HG03521 (cell line): ENCODE data around the gene BRD7.
"Not testable (repeated sequence)": the region's sequence is repeated elsewhere in the genome, so short reads cannot be mapped to it uniquely, and the experiment has no call there.

Source experiments
- ATAC-seq: cut with Tn5 transposase; IDR thresholded peaks from one replicate; pipeline ENCODE4 v1.9.1; 2021; ENCODE audit warnings: mild to moderate bottlenecking, moderate library complexity; ENCODE audit not compliant: unreplicated experiment

BRD7 gene

DNA sequence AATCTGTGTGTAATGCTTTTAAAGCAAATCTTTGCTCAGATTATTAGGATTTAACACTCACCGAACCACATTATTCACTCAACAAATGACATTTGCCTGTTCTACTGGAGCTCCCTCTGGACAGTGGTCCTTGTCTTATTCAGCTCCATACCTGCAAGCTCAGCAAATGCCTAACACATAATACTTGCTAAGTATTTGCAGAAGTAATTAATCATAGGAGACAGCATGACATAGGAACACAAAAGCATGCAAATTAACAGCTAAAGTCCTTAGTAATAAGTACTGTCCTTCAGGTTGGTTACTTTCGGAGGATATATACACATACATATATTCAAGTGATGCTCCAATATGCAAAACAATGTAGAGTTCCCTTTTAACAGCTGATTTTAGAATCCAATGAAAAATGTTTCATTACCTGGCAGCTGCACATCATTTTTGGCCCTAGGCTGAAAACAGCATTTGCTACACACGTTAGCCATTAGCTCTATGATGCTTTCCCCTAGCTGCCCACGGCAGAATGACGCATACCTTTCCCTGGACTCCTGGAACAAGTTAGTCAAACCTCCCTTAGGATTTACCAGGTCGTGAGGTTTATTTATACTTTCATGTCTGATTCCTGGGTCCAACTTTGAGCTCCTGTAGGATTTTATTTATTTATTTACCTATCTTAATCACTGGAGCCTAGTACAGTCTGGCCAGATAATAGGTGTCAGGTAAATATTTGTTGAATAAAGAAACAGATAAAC, 8.6 kb downstream of the BRD7 start:
- no peak for ATAC-seq

DNA sequence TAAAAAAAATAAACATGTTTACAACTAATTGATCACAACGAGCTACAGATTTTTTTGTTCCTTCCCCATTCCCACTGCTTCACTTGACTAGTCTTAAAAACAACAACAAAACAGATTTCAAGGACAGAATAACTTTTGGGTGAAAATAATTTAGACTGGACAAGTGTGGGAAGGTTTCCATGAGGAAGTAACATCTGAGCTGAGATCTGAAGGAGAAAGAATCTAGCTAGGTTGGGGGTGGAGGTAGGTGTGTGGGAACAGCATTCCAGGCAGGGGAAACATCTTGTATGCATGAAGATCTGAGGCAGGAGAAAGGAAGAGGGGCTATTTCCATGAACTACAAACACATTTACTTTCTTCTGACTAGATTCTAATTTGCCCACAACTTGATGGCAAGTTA, 9.2 kb downstream of the BRD7 start:
- no peak for ATAC-seq

DNA sequence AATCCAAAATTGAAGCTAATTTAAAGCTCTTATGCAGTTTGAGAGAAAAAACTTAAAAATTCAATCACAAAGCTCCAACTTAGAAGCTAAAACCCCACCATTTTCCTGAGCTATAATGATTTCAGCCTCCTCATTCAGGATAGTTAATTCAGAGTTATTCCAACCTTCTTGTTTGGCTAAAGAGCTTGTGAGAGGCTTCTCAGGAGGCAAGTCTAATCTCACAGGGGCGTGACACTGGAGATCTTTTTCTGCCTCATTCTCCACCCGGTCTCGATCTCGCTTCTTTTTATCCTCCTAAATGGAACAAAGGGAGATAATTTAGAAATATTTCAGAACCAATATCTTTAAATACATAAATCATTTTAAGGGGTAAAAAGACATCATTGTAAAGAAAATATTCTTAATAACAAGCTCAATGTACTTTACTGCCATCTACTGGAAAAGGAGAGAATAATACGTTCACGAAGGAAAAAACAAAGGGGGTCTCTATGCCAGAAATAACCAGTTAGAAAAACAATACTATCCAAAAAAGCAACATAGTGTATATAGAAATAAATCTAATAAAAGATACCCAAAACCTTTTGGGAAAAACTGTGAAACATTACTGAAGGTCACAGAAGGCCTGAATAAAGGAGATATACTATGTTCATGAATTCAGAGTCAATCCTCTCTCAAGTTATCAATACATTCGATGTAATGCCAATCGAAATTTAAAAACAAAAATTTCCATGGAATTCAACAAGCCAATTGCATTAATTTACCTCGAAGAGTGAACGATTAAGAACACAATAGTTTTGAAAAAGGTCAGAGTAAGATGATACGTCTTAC, 13.9 kb downstream of the BRD7 start:
- no peak for ATAC-seq

DNA sequence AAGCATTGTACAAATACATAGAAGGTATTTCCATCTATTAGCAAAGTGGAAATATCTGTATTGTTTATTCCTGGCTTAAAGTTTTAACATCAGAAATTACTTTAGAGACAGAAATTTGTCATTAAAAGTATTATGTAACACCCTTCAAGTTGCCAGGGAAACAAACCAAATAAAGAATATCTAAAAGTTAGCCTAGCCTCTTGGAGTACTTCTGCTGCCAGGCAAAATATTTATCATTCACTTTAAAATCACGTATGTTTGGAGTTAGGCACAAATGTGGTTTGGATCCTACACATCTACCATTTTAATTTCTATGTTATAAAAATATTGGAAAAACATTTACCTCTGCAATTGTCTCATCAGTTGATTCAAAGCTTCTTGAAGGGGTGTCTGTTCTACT, 14.7 kb downstream of the BRD7 start:
- ATAC-seq: no peak

DNA sequence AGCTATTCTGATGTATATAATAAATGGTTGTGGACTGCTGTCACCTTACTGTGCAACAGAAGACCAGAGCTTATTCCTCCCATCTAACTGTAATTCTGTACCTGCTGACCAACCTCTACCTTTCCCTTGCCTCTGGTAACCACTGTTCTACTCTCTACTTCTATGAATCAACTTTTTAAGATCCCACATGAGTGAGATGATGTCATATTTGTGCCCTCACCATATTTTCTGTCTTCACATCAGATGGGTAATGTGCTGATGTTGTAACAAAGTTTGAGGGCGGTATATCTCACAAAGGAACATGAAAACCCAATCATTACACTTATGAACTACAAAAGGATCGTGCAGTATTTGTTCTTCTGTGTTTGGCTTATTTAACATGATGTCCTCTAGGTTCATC, 16.8 kb downstream of the BRD7 start:
- ATAC-seq: no peak

DNA sequence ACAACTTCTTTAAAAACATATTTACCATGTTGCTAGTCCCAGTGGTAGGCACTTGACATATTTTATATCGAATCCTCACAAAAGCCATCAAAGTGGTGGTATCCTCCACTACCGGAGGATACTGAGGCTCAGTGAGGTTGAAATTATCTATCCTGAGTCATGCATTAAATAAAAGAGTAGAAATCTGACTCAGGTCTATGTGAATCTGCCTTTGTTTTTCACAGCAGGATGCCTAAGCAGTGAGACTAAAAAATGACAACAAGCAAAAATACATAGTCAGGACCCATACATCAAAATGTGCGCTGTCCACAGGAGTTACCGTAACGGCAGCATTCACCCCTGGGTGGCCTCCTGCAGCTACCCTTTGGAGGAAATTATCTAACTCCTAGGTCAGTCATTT, 17.7 kb downstream of the BRD7 start:
- ATAC-seq: no peak

DNA sequence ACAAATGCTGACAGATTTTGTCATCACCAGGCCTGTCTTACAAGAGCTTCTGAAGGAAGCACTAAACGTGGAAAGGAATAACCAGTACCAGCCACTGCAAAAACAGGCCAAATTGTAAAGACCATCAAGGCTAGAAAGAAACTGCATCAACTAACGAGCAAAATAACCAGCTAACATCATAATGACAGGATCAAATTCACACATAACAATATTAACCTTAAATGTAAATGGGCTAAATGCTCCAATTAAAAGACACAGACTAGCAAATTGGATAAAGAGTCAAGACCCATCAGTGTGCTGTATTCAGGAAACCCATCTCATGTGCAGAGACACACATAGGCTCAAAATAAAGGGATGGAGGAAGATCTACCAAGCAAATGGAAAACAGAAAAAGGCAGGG, 23.6 kb downstream of the BRD7 start:
- not testable (repeated sequence) for ATAC-seq

DNA sequence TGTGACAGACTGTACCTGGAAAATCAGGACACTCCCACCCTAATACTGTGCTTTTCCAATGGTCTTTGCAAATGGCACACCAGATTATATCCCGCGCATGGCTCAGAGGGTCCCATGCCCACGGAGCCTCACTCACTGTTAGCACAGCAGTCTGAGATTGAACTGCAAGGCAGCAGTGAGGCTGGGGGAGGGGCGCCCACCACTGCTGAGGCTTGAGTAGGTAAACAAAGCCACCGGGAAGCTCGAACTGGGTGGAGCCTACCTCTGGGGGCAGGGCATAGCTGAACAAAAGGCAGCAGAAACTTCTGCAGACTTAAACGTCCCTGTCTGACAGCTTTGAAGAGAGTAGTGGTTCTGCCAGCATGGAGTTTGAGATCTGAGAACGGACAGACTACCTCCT, 25.2 kb downstream of the BRD7 start:
- ATAC-seq: not testable (repeated sequence)

DNA sequence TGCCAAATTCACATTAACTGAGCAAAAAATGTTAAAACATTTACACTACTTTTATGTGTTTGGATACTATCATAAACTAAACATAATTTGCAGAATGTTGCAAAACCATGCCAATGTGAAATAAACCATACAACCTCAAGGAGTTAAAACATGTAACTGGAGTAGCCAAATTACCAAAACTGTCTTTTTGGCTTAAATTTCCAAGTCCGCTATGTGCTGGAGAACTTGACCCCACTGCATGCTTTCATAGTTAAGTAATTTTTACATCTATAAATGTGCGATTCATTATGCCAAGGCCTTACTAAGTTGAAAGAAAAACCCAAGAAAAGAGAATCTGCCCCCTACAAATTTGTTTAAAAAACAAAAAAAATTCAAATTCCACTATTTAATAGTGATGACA, 28.2 kb downstream of the BRD7 start:
- no peak for ATAC-seq

DNA sequence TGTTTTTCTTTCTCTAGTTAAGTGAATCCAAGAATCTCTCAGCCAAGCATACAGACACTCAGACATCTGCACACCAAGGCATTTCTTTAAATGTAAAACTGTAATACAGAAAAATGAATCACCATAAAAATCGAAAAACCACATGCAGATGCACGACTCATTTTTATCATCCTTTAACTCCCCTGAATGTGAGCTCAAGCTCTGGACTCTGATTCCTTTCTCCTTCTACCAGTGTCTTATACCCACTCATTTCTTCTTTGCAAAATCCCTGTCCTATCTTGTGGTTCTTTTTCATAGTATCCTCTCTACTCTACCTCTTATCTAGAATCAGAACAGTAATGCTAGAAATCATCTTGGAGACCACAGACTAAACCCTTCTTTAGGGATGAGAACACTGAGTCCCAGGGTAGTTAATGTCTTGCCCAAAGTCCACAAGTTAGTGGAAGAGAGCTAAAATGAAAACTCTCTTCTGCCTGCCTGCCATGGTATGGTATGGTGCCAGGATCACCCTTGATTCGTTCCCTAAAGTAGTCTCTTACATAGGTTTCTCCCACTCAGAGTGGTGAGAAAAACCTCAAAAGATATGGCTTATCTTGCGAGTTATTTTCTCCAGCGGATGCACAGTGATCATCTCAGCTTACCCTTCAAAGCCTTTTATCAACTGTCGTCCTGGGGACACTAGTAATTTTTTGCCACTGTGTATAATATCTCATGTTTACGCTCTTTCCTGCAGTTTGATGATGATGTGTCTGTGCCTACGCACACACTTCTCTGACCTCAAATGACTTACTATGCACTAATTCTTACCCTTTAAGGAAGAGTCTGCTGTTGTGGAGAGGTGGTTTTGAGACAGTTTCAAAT, 30.2 kb downstream of the BRD7 start:
- no peak for ATAC-seq

DNA sequence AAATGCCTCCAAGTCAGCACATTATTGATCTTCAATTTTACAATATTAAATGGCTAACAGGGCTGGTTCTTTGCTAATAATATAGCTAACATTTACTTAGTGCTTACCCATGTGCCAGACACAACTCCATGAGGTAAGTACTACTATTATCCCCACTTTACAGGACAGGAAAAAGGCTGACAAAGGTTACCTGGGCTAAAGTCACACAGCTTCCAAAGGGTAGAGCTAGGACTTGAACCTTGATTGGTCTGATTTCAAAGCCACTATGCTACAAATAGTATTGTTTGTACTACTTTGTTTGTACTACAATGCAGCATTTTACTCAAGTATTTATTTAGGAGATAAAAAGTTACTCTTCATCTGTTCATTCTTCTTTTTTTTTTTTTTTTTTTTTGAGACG, 31.9 kb downstream of the BRD7 start:
- ATAC-seq: no peak

DNA sequence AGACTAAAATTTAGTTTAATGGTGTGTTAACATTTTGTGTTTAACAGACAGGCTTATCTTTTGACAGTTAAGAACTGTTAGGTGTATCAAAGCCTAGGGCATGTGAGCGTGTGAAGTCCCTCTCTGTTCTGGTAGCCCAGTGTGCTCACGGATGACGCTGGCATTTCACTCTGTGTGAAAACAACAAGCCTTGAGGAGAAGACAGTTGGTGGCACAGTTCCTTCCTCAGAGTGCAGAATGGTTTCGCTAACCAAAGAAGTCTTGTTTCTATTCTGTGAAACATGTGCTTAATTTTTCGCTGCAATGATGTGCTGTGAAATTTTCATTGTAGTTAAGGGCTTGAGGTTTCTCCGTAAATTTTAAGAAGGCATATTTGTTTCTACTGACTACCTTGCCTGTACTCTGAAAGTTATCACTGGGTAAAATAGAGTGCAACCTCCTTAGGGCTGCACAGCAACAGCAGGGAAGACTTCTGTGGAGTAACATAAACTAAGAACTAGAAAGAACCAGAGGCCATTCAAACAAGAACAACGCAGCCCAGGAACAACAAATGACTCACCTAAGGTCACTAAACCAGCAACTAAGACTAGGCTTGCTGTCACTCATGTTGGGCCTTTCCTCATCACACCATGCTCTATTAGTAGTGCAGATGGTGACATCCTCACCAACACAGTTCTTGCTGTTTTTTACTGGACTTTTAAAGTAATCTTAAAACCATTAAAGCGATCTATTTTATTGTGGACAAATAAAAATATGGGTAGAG, 33.4 kb downstream of the BRD7 start:
- ATAC-seq: peak; percentile 70

DNA sequence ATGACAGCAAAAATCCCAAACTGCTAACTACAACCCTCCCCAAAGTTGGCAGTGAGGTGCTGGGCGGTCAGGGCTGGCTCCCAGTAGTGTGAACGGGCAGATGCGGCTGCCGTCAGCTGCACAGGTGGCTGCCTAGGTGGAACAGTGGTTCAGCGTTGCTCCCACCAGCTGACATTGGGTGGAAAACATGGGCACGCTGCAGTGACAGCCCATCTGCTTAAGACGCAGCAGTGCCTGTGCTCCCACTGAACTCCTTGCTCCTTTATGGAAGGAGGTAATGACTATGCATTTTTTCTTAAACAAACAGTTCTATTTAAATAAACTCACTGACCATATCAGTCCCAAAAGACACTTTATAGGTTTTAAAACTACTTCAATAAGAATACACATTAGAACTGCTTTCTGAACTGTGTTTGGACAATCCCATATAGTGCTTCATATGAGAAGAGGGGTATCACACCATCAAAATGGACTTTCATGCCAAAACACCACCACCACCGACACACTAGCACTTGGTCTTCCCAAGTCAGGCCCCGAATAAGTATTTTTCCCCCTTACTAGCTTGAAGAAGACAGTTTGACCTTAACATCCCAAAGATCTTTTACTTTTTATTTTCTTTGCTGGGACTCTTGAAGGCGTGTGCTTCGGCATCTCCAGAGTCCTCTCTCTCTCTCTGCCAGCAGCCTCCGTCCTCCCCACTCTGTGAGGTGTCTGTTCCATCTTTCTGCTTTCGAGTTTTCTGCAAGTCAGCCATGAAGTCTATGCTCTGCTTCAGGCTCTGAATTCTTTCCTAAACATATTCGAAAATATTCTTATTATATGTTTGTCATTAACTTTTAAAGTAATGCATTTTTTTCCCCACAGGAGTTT, 34.4 kb downstream of the BRD7 start:
- no peak for ATAC-seq

DNA sequence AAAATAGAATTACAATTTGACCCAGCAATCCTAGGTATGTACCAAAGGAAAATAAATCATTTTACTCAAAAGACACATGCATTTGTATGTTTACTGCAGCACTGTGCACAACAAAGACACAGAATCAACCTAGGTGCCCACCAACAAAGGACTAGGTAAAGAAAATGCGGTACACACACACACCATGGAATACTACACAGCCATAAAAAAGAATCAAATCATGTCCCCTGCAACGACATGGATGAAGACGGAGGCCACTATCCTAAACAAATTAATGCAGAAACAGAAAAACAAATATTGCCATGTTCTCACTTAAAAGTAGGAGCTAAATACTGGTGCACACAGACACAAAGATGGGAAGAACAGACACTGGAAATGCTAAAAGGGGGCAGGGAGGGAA, 36.2 kb downstream of the BRD7 start:
- no peak for ATAC-seq

DNA sequence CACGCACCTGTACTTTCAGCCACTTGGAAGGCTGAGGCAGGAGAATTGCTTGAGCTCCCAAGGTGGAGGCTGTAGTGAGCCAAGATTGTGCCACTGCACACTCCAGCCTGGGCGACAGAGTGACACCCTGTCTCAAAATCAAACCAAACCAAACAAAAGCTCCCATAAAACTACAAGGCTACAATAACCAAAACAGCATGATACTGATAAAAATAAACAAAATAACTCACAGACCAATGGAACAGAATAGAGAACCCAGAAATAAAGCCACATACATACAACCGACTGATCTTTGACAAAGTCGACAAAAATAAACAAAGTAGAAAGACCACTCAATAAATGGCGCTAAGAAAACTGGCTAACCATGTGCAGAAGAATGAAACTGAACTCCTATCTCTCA, 37.2 kb downstream of the BRD7 start:
- no peak for ATAC-seq

DNA sequence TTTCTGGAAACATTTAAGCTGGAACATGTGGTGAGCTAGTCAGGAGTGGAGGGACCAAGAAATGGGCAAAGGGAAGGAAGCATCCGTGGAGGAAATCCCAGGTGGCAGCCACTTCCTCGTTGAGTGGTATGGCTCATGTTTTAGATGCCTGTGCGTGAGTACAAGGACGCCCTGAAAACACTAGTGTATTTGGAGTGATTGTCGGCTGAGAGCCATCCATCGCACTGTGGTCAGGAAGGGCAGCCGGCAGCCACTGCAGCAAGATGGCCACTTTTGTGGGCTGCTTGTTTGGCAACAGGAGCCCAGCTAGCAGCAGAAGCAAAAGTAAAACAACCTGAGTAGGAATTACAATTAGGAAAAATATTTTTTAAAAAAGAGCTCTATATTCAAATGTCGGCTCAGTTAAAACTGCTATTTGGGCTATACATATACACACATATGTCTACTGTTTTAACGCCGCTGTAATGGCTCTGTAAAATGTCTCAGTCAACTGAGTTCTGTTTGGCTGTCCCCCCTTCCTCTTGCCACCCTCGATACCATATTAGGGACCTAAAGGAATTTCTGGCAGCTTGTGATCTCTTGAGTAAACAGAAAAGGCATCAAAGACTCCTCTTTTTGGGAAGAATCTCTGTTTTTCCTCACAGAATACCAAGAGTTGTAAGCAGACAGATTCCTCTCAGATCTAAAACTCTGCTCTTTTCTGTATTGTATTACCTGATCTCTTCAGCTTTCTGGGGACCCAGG, 39.2 kb downstream of the BRD7 start:
- no peak for ATAC-seq

DNA sequence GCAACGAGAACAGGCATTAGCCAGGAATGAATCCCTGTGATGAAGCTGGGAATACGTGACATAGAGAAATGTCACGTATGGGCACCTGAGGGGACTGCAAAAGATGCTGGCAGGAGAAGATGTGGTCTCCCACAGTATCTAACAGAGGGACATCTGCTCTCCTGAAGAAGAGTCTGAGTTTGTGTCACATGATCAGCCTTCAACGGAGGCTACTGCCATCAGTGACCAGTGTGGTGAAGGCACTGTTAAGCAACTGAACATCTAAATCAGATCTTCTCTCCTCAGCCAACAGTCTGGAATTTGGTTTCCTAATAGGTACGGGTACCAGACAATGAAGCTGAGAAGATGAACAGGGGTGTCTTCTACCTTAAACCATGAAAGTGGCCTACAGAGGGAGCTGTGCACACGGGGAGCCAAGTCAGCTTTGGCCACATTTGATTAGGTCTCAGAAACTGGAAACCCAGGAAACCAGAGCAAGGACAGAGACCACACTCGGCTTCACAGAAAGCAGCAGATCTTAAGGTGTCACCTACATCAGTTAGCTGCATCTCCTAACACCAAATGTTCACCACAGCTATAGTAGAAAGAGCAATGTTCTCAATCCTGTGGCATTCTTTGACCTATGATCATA, 41.8 kb downstream of the BRD7 start:
- peak; percentile 64 for ATAC-seq

DNA sequence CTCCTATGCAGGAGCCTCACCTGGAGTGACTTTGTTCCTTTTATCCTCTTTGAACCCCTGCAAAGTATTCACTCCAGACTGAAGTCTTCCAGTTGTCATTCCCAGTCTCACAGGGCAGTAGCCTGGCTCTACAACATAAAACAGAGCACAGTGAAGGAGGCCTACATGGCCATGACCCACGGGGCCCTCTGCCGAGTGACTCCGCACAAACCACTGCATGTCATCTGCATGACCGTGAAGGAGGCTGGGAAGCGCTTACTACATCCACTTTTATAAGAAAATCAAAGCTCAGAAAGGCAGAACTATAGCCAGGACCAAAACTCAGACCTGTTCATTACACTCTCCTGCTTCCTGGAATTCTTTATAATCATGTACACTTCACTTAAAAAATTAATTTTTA, 42.5 kb downstream of the BRD7 start:
- no peak for ATAC-seq

DNA sequence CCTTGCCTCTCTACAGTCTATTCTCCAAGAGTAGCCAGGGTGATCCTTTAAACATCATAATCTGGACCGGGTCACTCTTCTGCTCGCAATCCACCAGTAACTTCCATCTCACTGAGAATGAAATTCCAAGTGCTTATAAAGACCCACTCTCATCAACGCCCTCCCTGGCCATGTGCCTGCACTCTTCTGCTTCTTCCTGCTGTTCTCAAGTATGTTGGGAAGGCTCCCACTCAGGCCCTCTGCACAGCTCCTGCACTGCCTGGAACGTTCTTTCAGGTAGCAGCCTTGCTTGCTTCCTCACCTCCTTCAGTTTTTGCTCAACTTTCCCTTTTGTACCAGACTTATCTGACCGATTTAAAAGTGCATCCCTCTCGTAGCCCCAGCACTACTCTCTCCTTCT, 44.4 kb downstream of the BRD7 start:
- no peak for ATAC-seq
